NCI-H2029 treated with DMSO at 0.1 percent for 48 hours (cell line): ENCODE measurements around the gene TNS3.

Experiments used
- DNase-seq: peaks from one replicate; lab custom pipeline; 2025; lab: John Stamatoyannopoulos, UW

The TNS3 gene

GRCh38 chr7:47367369-47367768, 214.5 kb downstream of the TNS3 start:
- no peak for DNase-seq

GRCh38 chr7:47366960-47367359, 215.0 kb downstream of the TNS3 start:
- no peak for DNase-seq

- DNase-seq, result no peak
These were observed 215.7 kb downstream of the TNS3 start for GRCh38 chr7:47366211-47366610.

- DNase-seq, result no peak
These were observed 218.9 kb downstream of the TNS3 start for GRCh38 chr7:47362984-47363383.

- peak; percentile 46 for DNase-seq
These were observed 220.1 kb downstream of the TNS3 start for GRCh38 chr7:47361746-47362215.

- DNase-seq, result no peak
These were observed 220.7 kb downstream of the TNS3 start for GRCh38 chr7:47361236-47361635.

- DNase-seq, result no peak
These were observed 221.5 kb downstream of the TNS3 start for GRCh38 chr7:47360301-47360900.

GRCh38 chr7:47358944-47359588, 222.8 kb downstream of the TNS3 start:
- DNase-seq, result no peak

GRCh38 chr7:47358357-47358756, 223.6 kb downstream of the TNS3 start:
- DNase-seq, result no peak

GRCh38 chr7:47357863-47358262, 224.0 kb downstream of the TNS3 start:
- DNase-seq, result no peak

GRCh38 chr7:47357361-47357760, 224.6 kb downstream of the TNS3 start:
- no peak for DNase-seq

GRCh38 chr7:47356261-47356660, 225.7 kb downstream of the TNS3 start:
- no peak for DNase-seq

GRCh38 chr7:47355684-47356083, 226.2 kb downstream of the TNS3 start:
- DNase-seq, result no peak

- DNase-seq, result no peak
These were observed 226.9 kb downstream of the TNS3 start for GRCh38 chr7:47354831-47355541.

GRCh38 chr7:47354071-47354470, 227.8 kb downstream of the TNS3 start:
- DNase-seq, result no peak

GRCh38 chr7:47352394-47352968, 229.4 kb downstream of the TNS3 start:
- no peak for DNase-seq

- no peak for DNase-seq
These were observed 230.4 kb downstream of the TNS3 start for GRCh38 chr7:47351233-47352154.

- no peak for DNase-seq
These were observed 231.5 kb downstream of the TNS3 start for GRCh38 chr7:47350425-47350824.

GRCh38 chr7:47349401-47349800, 232.5 kb downstream of the TNS3 start:
- no peak for DNase-seq

GRCh38 chr7:47347816-47348385, 234.0 kb downstream of the TNS3 start:
- DNase-seq, result no peak

GRCh38 chr7:47347346-47347745, 234.6 kb downstream of the TNS3 start:
- DNase-seq, result no peak
